Measurements from ENCODE around the gene CIDEC. TPM values are rescaled to one million over a fixed set of nuclear protein-coding genes. Genes with fewer than 3 reads are reported as not detected.
A peak's percentile ranks its signal among the peaks of the same experiment; 100 is the strongest.

Gene CIDEC
- total and polyA plus RNA-seq, 2 of the 13 experiments (the other 11 are each of a cell fraction or from before 2014, with no cell fraction given): 2.5 to 10.4 TPM

GRCh38 chr3:9862391-9863057 is 17.5 kb downstream of the CIDEC start (continued):
- TF ChIP-seq CERS6 (CRISPR knock-in tag; IDR thresholded peaks at IDR 0.05): no peak
- TF ChIP-seq ZKSCAN1 (IDR thresholded peaks at IDR 0.05; ENCODE audit: low read length): no peak
- TF ChIP-seq ZNF263 (CRISPR knock-in tag; IDR thresholded peaks at IDR 0.05): no peak
- no peak for TF ChIP-seq ZNF546 (CRISPR knock-in tag; conservative IDR thresholded peaks at IDR 0.05)
- TF ChIP-seq ZNF18 (CRISPR knock-in tag; IDR thresholded peaks at IDR 0.05; ENCODE audit: insufficient replicate concordance): no peak
- TF ChIP-seq MTA1 (CRISPR knock-in tag; IDR thresholded peaks at IDR 0.05; ENCODE audit: borderline replicate concordance): peak; percentile 65; the same call in 1 of the 2 replicates
- no peak for TF ChIP-seq ZBTB46 (CRISPR knock-in tag; IDR thresholded peaks at IDR 0.05; ENCODE audit: borderline replicate concordance)
- peak; percentile 71; the same call in 1 of the 2 replicates for TF ChIP-seq ARNT2 (CRISPR knock-in tag; IDR thresholded peaks at IDR 0.05; ENCODE audit: low read depth)
- no peak for TF ChIP-seq CCAR2 (optimal IDR thresholded peaks at IDR 0.05; ENCODE audit: low read depth, low read length)
- TF ChIP-seq HIC2 (CRISPR knock-in tag; IDR thresholded peaks at IDR 0.05; ENCODE audit: low read depth): no peak
- no peak for TF ChIP-seq ZZZ3 (CRISPR knock-in tag; IDR thresholded peaks at IDR 0.05; ENCODE audit: borderline replicate concordance)
- TF ChIP-seq ZGPAT (CRISPR knock-in tag; IDR thresholded peaks at IDR 0.05): peak; percentile 89
- TF ChIP-seq KMT2B (CRISPR knock-in tag; IDR thresholded peaks at IDR 0.05): no peak
- TF ChIP-seq ZNF362 (CRISPR knock-in tag; IDR thresholded peaks at IDR 0.05; ENCODE audit: borderline replicate concordance): peak; percentile 55; the same call in 1 of the 2 replicates

Data from HepG2 (cell line).